HUES64 (cell line): ENCODE measurements around the gene SETBP1.

Experiments used
- H3K27ac ChIP-seq: 2 replicates; pipeline ENCODE4 v1.7.0; 2013; ENCODE audit warnings: low read depth, low read length, inconsistent platforms
- H3K27me3 ChIP-seq: 2 replicates; pipeline ENCODE4 v1.6.1; 2013; ENCODE audit warnings: mild to moderate bottlenecking, low read length; ENCODE audit not compliant: insufficient read depth
- H3K36me3 ChIP-seq: 2 replicates; pipeline ENCODE4 v1.6.1; 2013; ENCODE audit warnings: mild to moderate bottlenecking, low read length; ENCODE audit not compliant: insufficient read depth
- H3K4me1 ChIP-seq: 2 replicates; pipeline ENCODE4 v1.6.1; 2013; ENCODE audit warnings: mild to moderate bottlenecking, low read length, moderate library complexity; ENCODE audit not compliant: insufficient read depth
- H3K4me3 ChIP-seq: 2 replicates; pipeline ENCODE4 v1.5.1; 2013; ENCODE audit warnings: mild to moderate bottlenecking, low read length, moderate library complexity
- H3K9ac ChIP-seq: 2 replicates; pipeline ENCODE4 v1.6.1; 2013; ENCODE audit warnings: mild to moderate bottlenecking, low read depth, low read length
- H3K9me3 ChIP-seq: 2 replicates; pipeline ENCODE4 v1.6.1; 2013; ENCODE audit warnings: low read depth, low read length; ENCODE audit not compliant: insufficient read depth
- WGBS: fragments of 150-250, 120-280 bp; methylation state at CpG from one replicate; pipeline ENCODE4 v1.1.7; 2013; ENCODE audit warnings: missing lambda C conversion rate; 5-methylcytosine and 5-hydroxymethylcytosine counted together

The SETBP1 gene

DNA sequence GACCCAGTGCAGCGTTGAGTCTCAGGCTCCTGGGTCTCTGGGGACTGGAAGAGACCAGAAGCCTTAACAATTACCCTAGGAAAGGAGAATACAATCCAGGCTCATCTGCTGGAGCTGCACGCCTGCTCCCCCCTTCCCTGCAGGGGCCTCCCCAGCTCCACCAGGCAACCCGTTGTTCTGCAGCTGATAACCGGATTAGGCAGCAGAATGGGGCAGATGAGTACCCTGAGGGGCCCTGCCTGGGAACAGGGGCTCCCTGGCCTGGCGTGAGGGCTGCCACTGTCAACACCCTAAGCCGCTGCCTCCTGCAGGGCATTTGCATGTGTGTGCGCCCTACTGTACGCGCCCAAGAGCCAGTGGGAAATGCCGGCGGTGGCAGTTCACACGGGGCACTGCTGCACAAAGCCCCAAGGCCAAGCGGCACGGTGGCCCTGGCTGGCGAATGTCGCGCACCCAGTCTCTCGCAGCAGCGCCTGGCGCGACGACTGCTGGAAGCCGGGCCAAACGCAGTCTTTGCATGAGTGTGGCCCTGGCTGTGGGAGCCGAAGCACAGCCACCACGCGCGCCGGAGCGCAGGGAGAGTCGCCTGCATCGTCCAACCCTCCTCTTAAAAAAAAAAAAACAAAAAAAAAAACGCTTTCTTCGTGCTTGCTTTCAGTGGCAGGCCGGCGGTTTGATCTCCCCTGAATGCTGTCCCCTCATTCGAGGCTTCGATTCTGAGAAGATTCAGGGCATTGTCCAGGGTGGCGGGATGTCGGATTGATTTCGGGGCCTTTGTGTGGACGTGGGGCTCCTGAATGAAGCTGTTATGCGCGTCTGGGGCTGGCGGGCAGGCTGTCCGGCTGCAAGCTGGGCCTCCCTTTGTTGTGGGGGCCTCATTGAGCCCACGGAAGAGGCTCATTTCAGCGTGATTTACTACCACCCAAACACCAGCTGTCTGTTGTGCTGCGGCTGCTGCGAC is 63.8 kb downstream of the SETBP1 start:
- Histone ChIP-seq H3K36me3 (no peaks in the 10 kb centered on the region), H3K27ac (no peak overlapping the region; the same call in 1 of the 2 replicates), H3K27me3 (no peaks in the 10 kb centered on the region), H3K9me3 (no peaks in the 10 kb centered on the region), H3K4me1 (peaks cover 26% of the 10 kb centered on the region), H3K4me3 (0 out of 2 replicates have a peak overlapping the region, but pooled peaks have one; percentile 0), H3K9ac (peak overlapping the region; percentile 14; the same call in 1 of the 2 replicates)
- 89% methylated on average over 50 of the region's 50 CpGs for WGBS

DNA sequence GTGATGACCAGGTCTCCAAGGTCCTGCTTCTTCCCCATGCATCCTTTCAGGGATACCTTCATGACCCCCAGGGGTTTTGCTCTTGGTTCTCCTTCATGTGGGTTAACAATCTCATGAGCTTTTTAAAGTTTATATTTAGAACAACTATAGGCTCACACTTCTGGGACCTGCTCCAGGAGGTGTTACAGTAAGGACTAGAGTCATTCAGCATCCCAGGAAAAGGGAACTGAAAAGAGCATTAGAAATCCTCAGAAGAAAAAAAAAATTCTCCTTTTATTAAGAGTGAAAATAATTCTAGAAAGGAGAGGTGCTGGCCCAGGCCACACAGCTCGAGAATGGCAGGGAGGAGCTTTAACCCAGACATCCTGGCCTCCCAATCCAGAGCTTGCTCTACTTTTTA is 66.5 kb downstream of the SETBP1 start:
- no peak overlapping the region for H3K4me3 ChIP-seq
- H3K36me3 ChIP-seq = no peaks in the 10 kb centered on the region
- no peak overlapping the region for H3K9ac ChIP-seq
- no peaks in the 10 kb centered on the region for H3K9me3 ChIP-seq
- H3K27me3 ChIP-seq = no peaks in the 10 kb centered on the region
- 83% methylated on average over 1 of the region's 1 CpG for WGBS
- no peak overlapping the region for H3K27ac ChIP-seq
- H3K4me1 ChIP-seq = peaks cover 25% of the 10 kb centered on the region

DNA sequence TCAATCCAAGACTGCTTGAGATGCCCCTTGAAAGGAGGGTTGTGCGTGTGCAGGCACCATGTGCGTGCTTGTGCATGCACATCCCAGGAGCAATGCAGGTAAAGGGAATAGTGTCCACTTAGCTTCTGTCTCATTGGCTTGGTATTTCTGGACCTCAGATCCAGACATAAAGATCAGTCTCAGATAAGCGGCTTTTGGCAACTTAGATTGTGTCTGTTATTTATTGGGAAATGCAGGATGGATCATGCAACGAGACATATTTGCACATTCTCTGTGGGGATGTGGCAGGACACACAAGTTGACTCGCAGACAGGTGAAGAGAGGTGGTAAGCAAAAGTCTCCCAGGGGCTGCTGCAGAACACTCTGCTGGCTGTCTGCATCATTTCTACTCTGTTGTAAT is 67.9 kb downstream of the SETBP1 start:
- no peak overlapping the region for H3K27ac ChIP-seq
- peaks cover 11% of the 10 kb centered on the region for H3K4me1 ChIP-seq
- no peaks in the 10 kb centered on the region for H3K27me3 ChIP-seq
- H3K9ac ChIP-seq = no peak overlapping the region
- H3K36me3 ChIP-seq = no peaks in the 10 kb centered on the region
- H3K9me3 ChIP-seq = no peaks in the 10 kb centered on the region
- H3K4me3 ChIP-seq = no peak overlapping the region
- 95% methylated on average over 5 of the region's 5 CpGs for WGBS

DNA sequence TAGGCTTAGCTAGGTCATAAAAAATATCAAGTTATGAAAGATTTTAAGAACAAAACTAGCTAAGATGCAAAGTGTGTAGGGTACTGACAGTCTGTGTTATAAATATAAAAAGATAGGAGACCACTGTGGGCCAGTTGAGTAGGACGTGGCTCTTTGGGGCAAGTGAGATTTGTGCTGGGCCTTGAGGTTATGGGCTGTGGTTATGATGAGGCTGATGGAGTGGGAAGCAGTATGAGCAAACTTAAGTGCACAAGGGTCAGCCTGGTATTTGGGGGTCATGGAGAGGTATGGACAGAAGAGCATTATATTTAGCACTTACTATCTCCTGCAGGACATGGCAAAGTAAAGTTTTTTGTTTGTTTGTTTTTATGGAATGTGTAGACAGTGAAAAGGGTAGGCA is 70.1 kb downstream of the SETBP1 start:
- Histone ChIP-seq H3K27me3 (no peaks in the 10 kb centered on the region), H3K9ac (no peak overlapping the region), H3K9me3 (no peaks in the 10 kb centered on the region), H3K4me1 (no peaks in the 10 kb centered on the region), H3K4me3 (no peak overlapping the region), H3K27ac (no peak overlapping the region), H3K36me3 (no peaks in the 10 kb centered on the region)
- WGBS = 95% methylated on average over 1 of the region's 1 CpG

DNA sequence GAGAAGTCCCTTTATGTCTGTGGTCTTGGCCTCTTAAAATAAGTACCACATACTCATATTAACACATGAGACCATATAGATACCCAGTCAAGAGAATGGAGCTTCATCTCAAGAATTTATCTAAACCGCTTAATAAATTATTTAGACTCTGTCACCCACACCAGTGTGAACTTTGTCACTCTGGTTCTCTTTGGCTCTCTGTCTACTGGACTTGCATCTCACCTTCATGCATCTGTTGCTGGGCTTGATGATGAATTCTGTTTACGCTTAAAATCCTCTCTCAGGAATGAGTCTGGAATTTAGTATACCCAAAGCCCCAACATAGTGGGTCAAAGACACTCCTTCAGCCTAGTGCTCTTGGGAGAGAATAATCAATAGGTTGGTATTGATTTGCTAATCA is 73.9 kb downstream of the SETBP1 start:
- no peak overlapping the region for H3K9ac ChIP-seq
- no peaks in the 10 kb centered on the region for H3K27me3 ChIP-seq
- H3K4me1 ChIP-seq = no peaks in the 10 kb centered on the region; the same call in 1 of the 2 replicates
- no peak overlapping the region for H3K4me3 ChIP-seq
- H3K27ac ChIP-seq = no peak overlapping the region
- no peaks in the 10 kb centered on the region for H3K9me3 ChIP-seq
- H3K36me3 ChIP-seq = no peaks in the 10 kb centered on the region
- WGBS = 96% methylated on average over 1 of the region's 2 CpGs

DNA sequence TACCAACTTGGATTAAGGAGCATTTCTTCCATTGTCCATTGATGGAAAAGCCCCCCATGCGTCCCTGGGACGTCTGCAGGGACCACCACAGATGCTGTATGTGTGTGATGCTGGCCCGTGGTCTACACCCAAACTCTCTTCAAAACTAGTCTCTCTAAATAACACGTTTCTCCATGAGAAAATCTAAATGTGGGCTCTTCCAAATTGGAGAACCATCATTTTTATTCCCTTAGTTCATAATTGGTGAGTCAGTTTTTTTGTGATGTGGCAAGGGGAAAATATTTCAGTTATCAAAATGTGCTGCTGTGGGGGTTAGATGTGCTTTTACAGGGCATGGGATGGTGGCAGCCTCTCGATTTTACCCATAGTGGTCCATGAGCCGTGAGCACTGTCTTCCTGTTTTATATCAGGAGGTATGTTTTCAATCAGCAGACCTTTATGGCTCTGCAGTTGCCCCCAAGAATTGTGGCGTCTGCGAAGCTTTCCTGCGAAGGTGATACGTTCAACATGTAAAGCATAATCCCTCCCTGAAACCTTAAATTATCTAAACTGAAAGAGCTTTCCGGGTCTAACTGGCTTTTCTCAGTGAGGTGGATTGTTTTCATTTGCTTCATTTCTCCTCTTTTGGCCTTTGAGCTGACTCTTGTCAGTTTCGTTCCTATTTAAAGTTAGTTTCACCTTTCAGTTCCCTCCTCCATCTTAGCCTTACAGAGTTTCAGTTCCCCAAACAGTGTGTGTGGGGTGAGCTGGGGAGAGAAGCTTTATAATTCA is 78.4 kb downstream of the SETBP1 start:
- Histone ChIP-seq H3K4me1 (no peaks in the 10 kb centered on the region; the same call in 1 of the 2 replicates), H3K27me3 (no peaks in the 10 kb centered on the region), H3K4me3 (no peak overlapping the region), H3K9ac (no peak overlapping the region), H3K36me3 (no peaks in the 10 kb centered on the region), H3K9me3 (no peaks in the 10 kb centered on the region), H3K27ac (no peak overlapping the region)
- 95% methylated on average over 10 of the region's 12 CpGs for WGBS

DNA sequence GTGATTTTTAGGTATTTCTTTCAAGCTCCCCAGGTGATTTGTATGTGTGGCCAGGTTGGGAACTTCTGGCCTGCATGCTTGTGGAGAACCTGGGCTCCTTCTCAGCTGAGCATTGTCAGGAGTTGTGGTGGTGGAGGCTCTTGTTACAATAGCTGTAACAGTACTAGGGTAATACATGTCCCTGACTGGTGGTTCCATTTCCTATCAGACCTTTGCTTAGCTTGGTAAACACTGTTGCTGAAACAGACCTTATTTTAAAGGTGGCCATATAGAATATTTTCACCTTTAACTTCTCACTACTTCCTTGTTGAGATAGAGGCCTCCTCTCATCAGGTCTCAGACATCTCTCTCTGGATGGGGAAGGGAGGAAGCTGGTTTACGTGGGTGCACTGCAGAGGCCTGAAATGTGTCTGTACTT is 79.2 kb downstream of the SETBP1 start:
- no peak overlapping the region for H3K4me3 ChIP-seq
- H3K9ac ChIP-seq = no peak overlapping the region
- no peaks in the 10 kb centered on the region; the same call in 1 of the 2 replicates for H3K4me1 ChIP-seq
- no peaks in the 10 kb centered on the region for H3K9me3 ChIP-seq
- 100% methylated on average over 1 of the region's 1 CpG for WGBS
- no peaks in the 10 kb centered on the region for H3K36me3 ChIP-seq
- no peaks in the 10 kb centered on the region for H3K27me3 ChIP-seq
- no peak overlapping the region for H3K27ac ChIP-seq

DNA sequence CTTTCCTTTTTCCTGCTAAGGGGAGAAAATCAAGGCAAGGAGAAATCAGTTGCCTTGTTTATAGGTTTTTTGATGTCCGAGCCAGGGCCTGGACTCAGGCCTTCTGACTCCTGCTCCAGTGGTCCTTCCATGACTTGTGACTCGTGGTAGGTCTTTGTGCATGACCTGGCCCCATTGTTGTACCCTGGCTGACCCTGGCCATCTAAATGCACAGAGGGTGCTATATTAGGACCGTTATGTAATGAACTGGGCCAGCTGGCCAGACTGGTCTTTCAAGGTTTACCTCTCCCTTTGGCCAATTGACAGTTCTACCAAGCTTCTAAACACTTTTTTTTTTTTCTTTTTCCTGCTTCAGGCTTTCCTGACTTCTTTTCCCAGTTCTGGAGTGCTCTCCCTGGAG is 81.1 kb downstream of the SETBP1 start:
- H3K9ac ChIP-seq = no peak overlapping the region
- no peaks in the 10 kb centered on the region for H3K36me3 ChIP-seq
- WGBS = 79% methylated on average over 3 of the region's 3 CpGs
- no peaks in the 10 kb centered on the region for H3K27me3 ChIP-seq
- no peak overlapping the region for H3K27ac ChIP-seq
- peaks cover 11% of the 10 kb centered on the region for H3K4me1 ChIP-seq
- no peaks in the 10 kb centered on the region for H3K9me3 ChIP-seq
- H3K4me3 ChIP-seq = no peak overlapping the region

DNA sequence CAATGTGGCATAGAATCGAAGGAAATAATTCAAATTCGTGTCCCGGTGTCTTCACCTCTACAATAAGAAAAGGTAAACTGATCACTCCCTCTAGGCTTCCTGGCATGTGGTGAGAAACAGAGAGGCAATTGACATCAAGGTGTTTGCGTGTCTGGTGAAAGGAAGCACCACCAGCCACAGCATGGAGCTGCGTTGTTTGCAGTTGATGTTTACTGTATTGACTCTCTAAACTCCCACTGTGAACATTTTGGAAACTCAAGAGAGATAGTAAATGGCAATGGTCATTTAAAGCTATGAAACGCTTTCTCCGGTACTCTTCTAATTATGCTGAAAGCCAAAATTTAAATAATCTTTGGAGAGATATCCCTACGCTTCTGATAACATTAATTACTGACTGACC is 82.6 kb downstream of the SETBP1 start:
- Histone ChIP-seq H3K9ac (no peak overlapping the region), H3K36me3 (no peaks in the 10 kb centered on the region), H3K9me3 (no peaks in the 10 kb centered on the region), H3K4me1 (peaks cover 15% of the 10 kb centered on the region; the same call in 1 of the 2 replicates), H3K27me3 (no peaks in the 10 kb centered on the region), H3K27ac (no peak overlapping the region), H3K4me3 (no peak overlapping the region)
- WGBS = 96% methylated on average over 5 of the region's 8 CpGs

DNA sequence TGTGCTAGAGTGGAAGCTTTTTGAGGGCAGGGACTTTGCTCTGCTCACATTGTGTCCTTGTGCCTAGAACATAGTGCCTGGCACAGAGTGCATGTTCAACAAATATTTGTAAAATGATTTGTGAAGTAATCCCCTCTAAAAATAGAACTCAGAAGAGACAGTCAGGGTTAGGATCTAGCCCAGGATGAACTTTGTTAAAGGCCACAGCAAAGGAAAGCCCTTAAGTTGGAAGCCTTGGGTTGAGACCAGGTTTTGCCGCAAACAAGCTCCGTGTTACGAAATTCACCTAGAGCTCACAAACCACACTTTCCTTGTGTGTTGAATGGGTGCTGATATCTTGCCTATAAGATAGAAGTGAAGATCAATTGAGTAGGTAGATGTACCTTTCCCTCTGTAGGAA is 84.2 kb downstream of the SETBP1 start:
- Histone ChIP-seq H3K4me1 (peaks cover 15% of the 10 kb centered on the region; the same call in 1 of the 2 replicates), H3K4me3 (no peak overlapping the region), H3K9ac (no peak overlapping the region), H3K27me3 (no peaks in the 10 kb centered on the region), H3K9me3 (no peaks in the 10 kb centered on the region), H3K36me3 (no peaks in the 10 kb centered on the region), H3K27ac (no peak overlapping the region)
- 93% methylated on average over 3 of the region's 3 CpGs for WGBS

DNA sequence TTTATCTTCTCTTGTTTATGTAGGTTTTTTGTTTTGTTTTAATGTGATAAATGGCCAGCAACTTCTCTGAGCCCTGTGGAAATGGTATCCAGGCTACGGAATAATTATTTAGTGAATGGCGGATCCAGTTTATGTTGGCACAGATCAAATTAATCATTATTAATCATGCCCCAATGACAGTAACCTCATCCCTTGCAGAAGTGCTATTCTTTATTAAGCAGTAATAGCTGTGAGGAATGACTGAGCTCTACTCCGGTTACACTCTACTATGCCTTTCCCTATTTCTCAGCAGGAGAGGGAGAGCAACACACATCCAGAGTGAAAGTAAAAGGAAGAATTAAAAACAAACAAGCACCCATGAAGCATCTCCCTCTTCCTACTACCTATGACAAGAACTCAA is 84.8 kb downstream of the SETBP1 start:
- Histone ChIP-seq H3K9me3 (no peaks in the 10 kb centered on the region), H3K4me1 (peaks cover 15% of the 10 kb centered on the region; the same call in 1 of the 2 replicates)
- 89% methylated on average over 1 of the region's 3 CpGs for WGBS

More for the DNA sequence above, 84.8 kb downstream of the SETBP1 start:
- H3K4me3 ChIP-seq = no peak overlapping the region
- no peak overlapping the region for H3K9ac ChIP-seq
- H3K36me3 ChIP-seq = no peaks in the 10 kb centered on the region
- H3K27ac ChIP-seq = no peak overlapping the region
- no peaks in the 10 kb centered on the region for H3K27me3 ChIP-seq
